ENCODE measurements around the gene ADRA2A.

Gene ADRA2A

DNA sequence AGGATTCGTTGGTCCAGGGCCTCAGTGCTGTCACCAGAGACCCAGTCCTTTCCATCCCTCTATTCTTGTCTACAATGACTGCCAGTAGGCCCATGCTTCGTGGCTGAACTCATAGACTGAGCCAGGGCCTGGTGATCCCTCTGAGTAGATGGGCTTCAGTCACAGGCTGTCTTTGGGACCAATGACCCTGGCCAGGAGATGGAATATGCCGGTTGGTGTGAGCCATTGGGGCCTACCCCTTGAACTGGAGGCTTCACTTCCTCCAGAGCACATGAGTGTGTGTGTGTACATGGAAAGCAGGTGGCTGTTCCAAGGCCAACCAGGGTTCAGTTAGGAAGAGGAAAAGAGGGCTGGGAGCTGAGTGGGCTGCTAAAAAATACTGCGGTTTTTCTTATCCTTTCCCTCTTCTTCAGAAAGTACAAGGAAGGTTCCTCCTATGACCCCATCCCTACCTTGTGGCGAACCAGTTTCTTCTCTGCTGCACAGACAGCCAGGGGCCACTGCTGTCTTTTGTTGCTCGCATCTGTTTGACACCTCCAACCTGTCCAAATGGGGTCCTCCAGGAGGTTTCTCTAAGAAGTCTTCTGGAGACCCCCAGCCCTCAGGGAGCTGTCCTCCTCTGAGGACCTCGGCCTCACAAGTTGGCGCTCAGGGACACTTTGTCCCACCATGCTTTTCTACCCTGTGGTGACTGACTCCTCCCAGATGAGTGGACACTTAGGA is 36.6 kb downstream of the ADRA2A start:
- no peak for DNase-seq

- peak; percentile 89 for DNase-seq
Measured at GRCh38 chr10:111113961-111114757, 37.3 kb downstream of the ADRA2A start.

GRCh38 chr10:111114758-111115500 is 38.1 kb downstream of the ADRA2A start:
- DNase-seq: no peak

GRCh38 chr10:111116211-111116610 is 39.4 kb downstream of the ADRA2A start:
- DNase-seq: no peak

- DNase-seq: no peak
Measured at GRCh38 chr10:111116762-111117445, 40.1 kb downstream of the ADRA2A start.

DNA sequence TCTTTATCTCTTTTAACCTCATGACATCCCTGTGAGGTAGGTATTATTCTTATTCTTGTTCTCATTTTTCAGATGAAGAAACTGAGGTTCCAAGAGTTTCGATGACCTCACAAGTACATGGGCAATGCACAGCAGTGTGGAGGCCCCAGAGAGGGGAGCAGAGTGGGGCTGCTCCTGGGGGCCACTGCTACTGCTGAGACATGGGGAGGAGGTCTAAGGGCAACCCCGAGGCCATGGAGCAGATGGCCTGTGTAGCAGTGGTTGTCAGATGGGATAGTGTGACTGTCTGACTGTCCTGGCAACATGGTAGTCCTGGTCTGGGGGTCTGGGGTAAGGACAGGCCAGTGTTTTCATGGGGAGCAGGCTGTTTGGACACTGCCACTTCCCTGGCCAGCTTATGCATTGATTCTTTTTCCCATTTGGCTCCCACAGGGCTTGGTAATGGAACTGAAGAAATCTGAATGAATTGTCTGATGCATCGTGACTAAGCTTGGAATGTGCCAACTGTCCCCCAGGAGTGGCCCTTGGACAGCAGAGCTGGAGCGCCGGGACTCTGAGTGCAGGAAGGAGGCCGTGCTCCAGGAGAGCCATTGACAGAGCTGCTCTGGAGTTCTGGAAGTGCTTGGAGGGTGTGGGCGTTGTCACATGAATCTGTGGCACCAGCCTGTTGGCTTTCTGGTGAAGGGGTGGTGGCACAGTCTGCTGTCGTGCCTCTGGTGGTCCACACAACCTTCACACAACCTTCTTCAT is 40.9 kb downstream of the ADRA2A start:
- DNase-seq: no peak

GRCh38 chr10:111118758-111119157 is 41.9 kb downstream of the ADRA2A start:
- DNase-seq: no peak

DNA sequence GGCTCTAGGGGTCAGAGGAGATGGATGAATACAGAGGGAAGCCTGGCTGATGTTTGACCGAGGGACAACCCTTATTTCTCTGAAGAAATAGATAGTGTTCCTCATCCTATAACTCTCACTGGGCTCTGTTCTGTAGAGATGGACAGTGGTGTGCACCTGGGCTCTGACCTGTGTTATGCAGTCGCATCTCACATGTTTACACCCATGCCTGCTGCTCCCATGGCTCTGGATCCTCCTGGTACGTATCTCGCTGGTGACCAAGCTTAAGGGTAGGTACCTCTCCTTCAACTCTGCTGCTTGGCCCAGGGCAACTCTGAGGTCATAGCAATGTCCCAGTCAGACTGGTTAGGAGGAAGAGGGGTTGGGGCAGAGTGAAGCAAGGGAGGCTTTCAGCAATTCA is 42.8 kb downstream of the ADRA2A start:
- DNase-seq: no peak

DNA sequence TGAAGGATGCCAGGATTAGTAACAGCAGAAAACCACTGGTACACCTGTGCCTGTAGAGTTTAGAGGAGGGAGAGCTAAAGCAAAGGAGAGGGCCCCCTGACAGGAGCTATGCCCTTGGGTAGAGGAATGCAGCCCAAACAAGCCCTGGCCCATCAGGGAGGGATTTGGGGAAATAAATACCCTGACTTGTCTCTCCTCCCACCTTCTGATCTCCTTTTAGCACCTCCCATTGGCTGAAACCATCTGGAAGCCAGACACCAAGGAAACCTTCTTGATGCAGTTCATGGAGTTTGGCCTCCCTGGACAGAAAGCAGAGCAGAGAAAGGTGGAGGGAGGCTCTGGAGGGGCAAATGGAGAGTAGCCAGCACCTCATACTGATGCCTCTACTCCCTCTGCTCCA is 45.3 kb downstream of the ADRA2A start:
- DNase-seq: no peak

- no peak for DNase-seq
Measured at GRCh38 chr10:111123883-111124282, 47.1 kb downstream of the ADRA2A start.

DNA sequence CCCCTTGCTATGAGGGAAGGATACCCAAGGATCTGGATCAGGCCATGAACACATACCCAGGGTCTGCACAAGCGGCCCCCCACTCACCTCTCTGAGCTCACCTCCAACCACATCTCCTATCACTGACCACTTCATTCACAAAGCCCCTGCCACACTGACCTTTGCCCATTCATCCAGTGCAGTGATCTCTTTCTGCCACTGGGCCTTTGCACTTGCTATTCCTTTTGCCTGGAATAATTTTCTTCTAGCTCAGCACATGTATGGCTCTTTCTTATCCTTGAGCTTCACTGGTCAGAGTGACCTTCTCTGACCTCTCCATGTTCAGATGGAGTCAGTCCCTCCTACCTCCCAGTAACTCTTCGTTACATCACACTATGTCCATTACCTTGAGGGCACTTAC is 48.3 kb downstream of the ADRA2A start:
- DNase-seq: no peak

DNA sequence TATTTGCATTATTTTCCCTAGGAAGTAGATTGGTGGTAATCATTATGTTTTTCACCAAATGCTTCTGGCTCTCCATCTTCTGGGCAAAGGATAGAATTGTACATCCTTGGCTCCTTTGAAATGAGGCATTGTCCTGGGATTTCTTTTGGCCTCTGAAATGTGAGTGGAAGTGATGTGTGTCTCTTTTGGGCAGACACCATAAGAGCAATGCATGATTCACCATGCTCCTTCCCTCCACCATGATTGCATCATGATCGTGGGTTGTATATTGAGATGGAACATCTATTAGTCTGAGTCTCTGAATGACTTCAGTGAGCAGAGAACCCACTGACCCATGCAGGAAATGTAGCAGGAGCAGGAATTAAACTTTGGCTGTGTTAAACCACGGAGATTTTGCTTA is 49.2 kb downstream of the ADRA2A start:
- peak; percentile 17 for DNase-seq

DNA sequence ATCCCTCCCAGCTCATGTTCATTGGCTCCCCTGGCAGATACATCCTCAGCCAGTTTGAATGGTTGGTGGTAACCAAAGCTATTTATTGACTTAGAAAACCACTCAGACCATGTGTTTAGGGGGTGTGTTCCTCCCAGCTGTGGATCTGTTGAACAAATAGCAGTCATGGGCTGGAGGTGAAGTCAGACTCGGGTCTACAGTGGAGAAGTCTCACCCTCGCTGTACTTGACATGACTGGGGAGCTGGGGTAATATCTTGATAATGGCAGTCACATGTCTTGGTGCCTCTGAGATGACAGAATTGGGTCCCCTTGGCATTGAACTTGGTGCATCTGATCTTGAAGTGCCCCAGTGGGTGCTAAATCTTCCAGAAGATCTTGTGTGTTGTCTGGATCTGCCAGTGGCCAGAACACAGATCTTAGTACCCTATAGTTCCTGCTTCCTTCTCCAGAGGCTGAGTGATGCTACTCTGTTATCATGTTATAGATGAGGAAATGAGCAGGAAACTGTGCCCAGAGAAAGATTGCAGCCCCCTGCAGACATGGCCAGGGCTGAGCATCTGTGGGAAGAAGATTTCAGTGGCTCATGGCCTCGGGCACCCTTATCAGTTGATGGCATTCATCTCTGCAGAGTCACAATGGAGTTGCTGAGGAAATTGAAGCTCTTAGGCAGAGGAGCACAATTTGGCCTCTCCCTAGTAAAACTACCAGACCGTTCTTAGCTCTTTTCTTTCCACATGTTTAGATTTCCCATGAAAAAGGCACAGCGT is 50.4 kb downstream of the ADRA2A start:
- DNase-seq: peak; percentile 36

- DNase-seq: no peak
Measured at GRCh38 chr10:111128331-111129180, 51.7 kb downstream of the ADRA2A start.

DNA sequence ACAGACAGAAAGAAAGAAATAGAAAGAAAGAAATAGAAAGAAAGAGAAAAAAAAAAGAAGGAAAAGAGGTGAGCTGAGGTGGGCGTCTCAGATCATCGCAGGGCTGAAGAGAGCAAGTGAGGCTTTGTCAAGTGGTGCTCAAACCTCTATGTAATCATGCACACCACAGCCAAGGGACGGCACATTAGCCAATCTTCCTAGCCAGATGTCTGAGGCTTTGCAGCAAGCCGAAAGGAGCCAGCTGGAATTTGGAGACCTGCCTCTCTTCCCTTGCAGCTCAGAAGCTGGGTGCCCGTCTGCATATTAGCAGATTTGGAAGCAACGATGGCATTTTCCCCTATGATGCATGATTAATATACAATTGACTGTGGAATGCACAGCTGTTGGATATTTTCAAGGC is 52.5 kb downstream of the ADRA2A start:
- DNase-seq: no peak

GRCh38 chr10:111130471-111130870 is 53.6 kb downstream of the ADRA2A start:
- DNase-seq: no peak

All from GDM1 (cell line).